GM13977 (cell line): Measurements from ENCODE around the gene PDE4B.
A peak's percentile ranks its signal among the peaks of the same experiment; 100 is the strongest.

Source experiments
- DNase-seq: peaks from one replicate; pipeline ENCODE4 v3.0.0; 2012; ENCODE audit warnings: low spot score
- CTCF ChIP-seq: IDR thresholded peaks from 2 replicates; pipeline ENCODE4 v1.5.1; 2012; ENCODE audit warnings: mild to moderate bottlenecking, control low read depth; ENCODE audit not compliant: insufficient read depth; ENCODE audit errors: extremely low read depth, missing control alignments
- in situ Hi-C: fragments of 300-500 bp; cut with MboI; formaldehyde crosslinking; loops from one replicate; pipeline ENCODE4 v1.12.0; 2022; ENCODE audit warnings: low sequenced_read_pairs, low pct_unique_long_range_greater_than_20kb, mixed read lengths, inconsistent platforms; ENCODE audit not compliant: unreplicated experiment

PDE4B gene

DNA sequence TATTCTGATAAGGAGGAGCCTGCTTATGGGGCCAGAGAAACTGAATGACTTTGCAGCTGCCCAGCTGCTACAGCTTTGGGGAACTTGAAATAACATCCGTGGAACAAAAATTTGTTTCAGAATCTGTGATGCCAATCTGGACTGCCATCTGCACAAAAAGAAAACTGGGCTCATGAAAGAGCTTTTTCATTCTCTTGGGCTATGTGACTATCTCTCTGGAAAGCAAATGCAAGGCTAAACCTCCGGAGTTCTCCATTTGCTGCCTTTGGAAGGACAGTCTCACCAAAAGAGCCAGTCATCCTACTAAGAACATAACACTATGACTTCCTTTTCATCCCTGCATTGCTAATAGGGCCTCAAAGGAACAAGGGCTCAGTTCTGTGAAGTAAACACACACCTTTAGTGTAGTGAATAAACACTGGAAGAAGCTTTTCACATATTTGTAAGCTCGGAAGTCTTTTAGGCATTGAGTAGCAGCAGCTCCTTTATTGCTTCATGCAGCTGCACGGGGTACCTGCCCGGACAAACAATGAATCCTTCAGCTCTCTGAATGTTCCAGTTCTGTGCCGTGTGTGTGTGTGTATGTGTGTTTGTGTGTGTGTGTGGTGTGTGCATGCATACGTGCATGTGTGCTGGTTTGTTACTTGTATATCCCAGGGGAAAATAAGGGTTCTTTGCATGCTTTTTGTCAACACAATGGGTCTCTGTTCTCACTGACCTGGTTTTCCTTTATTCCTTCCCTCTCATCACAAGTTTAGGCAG lies 485.7 kb downstream of the PDE4B start:
- in situ Hi-C loops: no loop called here
- DNase-seq: no peak
- no peak for TF ChIP-seq CTCF

DNA sequence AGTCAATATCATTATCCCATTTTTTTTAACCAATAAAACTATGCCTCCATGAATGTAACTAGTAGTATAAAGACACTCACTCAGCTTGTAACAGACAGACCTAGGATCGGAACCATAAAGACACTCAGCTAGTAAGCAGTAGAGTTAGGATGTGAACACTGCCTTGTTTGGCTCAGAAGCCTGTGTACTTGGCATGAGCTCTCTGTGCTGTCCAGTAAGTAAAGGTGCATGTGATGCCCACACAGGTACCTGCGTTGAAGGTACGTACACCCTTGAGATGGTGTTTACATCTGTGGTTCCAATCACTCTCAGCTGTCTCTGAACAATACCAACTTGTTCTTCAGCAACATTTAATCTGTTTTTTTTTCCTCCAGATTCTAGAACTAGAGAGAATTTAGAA lies 489.1 kb downstream of the PDE4B start:
- DNase-seq: no peak
- in situ Hi-C loops: no loop called here
- no peak for TF ChIP-seq CTCF

DNA sequence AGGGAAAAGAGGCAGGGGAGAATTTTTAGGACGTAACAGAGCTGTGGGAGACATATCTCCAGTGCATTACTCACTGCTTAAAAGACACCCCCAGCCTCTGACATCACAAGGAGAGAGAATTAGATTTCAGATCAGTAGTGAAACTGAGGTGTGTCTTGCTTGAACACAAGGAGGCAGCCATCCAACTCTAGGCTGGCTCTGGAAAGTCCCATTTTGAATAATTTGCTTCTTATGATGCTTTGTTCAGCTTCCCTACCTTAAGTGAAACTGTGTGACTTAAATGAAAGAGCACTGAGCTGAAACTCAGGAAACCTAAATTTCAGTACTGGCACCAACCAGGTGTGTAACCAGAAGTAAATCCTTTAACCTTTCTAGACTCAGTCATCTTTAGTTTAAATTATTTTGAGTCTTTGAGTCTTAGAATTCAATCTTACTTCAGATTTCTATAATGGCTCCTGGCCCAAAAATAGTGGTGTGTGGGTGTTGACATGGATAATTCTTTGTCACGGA lies 489.7 kb downstream of the PDE4B start:
- TF ChIP-seq CTCF: peak; percentile 30
- in situ Hi-C loops: no loop called here
- peak; percentile 50 for DNase-seq

DNA sequence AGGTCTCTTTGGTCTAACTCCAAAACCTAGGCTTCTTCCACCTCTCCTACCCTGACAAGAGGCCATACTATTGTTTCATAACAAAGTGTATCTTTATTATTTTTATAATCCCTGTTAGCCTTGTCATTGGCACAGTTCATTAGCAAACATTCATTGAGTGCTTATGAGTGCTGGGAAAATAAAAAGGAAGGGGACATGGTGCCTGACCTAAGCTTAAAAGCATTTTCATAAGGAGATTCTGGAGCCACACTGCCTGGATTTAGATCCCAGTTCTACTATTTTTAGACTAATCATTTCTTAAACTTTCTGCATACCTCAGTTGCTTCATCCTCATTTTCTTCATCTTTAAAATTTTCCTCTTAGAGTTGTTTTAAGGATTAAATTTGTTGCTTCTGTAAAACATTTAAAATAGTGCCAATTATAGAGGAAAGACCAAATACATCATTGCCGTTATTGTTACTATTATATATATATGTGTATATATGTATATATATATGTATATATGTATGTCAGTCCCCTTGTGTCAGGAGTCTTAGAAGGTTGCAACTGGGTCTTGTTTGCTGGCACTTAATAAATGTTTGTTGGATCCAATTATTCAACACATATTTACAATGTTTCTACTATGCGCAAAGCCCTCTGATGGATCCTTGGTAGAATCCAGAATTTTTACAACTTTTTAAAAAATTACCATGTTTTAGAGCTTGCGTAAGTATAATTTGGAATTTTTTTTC lies 490.4 kb downstream of the PDE4B start:
- DNase-seq: no peak
- no peak for TF ChIP-seq CTCF
- in situ Hi-C loops: no loop called here

- in situ Hi-C loops: no loop called here
- peak; percentile 31 for DNase-seq
- no peak for TF ChIP-seq CTCF
These were observed 490.9 kb downstream of the PDE4B start for GRCh38 chr1:66283622-66284041.

- DNase-seq: no peak
- in situ Hi-C loops: no loop called here
- no peak for TF ChIP-seq CTCF
These were observed 492.1 kb downstream of the PDE4B start for GRCh38 chr1:66284746-66285145.
